IMR-90 (cell line): ENCODE measurements around the gene SLC66A3. TPM values are rescaled to one million over a fixed set of nuclear protein-coding genes. Genes with fewer than 3 reads are reported as not detected.

Experiments
- ATAC-seq: fragments of 200-7000 bp; cut with Tn5 transposase; 2 replicates; pipeline ENCODE4 v1.9.1; 2020; ENCODE audit warnings: low read depth, mild to moderate bottlenecking, moderate library complexity
- BruUV-seq: library from RNA; stranded (reverse); fragments of 400-500 nt; replicated peaks from 2 replicates; lab custom pipeline; 2021; lab: Mats Ljungman, UMichigan
- CTCF ChIA-PET: fragments of 300-600 bp; formaldehyde crosslinking; extraction: SDS; loops from one replicate; lab custom pipeline; 2021; ENCODE audit warnings: antibody characterized with exemption; lab: Yijun Ruan, JAX
- POLR2A ChIA-PET: fragments of 300-600 bp; sonication (Branson Sonifier 250); formaldehyde crosslinking; loops from one replicate; lab custom pipeline; 2022; ENCODE audit warnings: antibody characterized with exemption; ENCODE audit not compliant: unreplicated experiment; lab: Charles Lee
- DNase-seq: peaks from one replicate; pipeline ENCODE4 v3.0.0; 2013
- H2AFZ ChIP-seq: replicated peaks from 2 replicates; pipeline ENCODE3; 2013; ENCODE audit warnings: low read length, mild to moderate bottlenecking; ENCODE audit not compliant: poor library complexity
- H2AK5ac ChIP-seq: 2 replicates; pipeline ENCODE4 v1.6.1; 2013; ENCODE audit warnings: low read depth, low read length, inconsistent platforms
- H2AK9ac ChIP-seq: replicated peaks from 2 replicates; pipeline ENCODE3; 2013; ENCODE audit warnings: mild to moderate bottlenecking, low read depth, low read length, moderate library complexity; ENCODE audit not compliant: poor library complexity
- H2BK120ac ChIP-seq: 2 replicates; pipeline ENCODE4 v1.6.1; 2013; ENCODE audit warnings: low read depth, low read length, inconsistent platforms
- H2BK15ac ChIP-seq: 3 replicates; pipeline ENCODE4 v1.6.1; 2013; ENCODE audit warnings: low read depth, low read length, inconsistent platforms
- H2BK20ac ChIP-seq: 2 replicates; pipeline ENCODE4 v1.6.1; 2013; ENCODE audit warnings: low read depth, mild to moderate bottlenecking, inconsistent platforms, low read length, moderate library complexity
- H2BK5ac ChIP-seq: 2 replicates; pipeline ENCODE4 v1.6.1; 2013; ENCODE audit warnings: mild to moderate bottlenecking, low read depth, low read length, inconsistent platforms; ENCODE audit not compliant: poor library complexity, severe bottlenecking
- H3K14ac ChIP-seq: replicated peaks from 2 replicates; pipeline ENCODE4 v1.6.1; 2013; ENCODE audit warnings: low read depth, low read length, inconsistent platforms
- H3K18ac ChIP-seq: 2 replicates; pipeline ENCODE4 v1.6.1; 2013; ENCODE audit warnings: low read depth, low read length, control low read depth
- H3K23ac ChIP-seq: 2 replicates; pipeline ENCODE4 v1.6.1; 2013; ENCODE audit warnings: low read depth, low read length, inconsistent platforms
- H3K27ac ChIP-seq: 2 replicates; pipeline ENCODE4 v1.5.1; 2013; ENCODE audit warnings: mild to moderate bottlenecking, control low read depth, low read length; ENCODE audit not compliant: insufficient read depth
- H3K27me3 ChIP-seq: 2 replicates; pipeline ENCODE4 v1.6.1; 2013; ENCODE audit warnings: low read length; ENCODE audit not compliant: control insufficient read depth, insufficient read depth
- H3K36me3 ChIP-seq: 2 replicates; pipeline ENCODE4 v1.6.1; 2013; ENCODE audit warnings: low read length, mixed read lengths; ENCODE audit not compliant: control insufficient read depth, insufficient read depth
- H3K4ac ChIP-seq: 2 replicates; pipeline ENCODE4 v1.6.1; 2013; ENCODE audit warnings: low read depth, low read length, inconsistent platforms
- H3K4me1 ChIP-seq: 2 replicates; pipeline ENCODE4 v1.6.1; 2013; ENCODE audit warnings: low read length, mixed read lengths; ENCODE audit not compliant: control insufficient read depth, insufficient read depth
- H3K4me2 ChIP-seq: 2 replicates; pipeline ENCODE4 v1.6.1; 2013; ENCODE audit warnings: low read depth, mild to moderate bottlenecking, control low read depth, low read length, moderate library complexity
- H3K4me3 ChIP-seq: 2 replicates; pipeline ENCODE4 v1.5.1; 2013; ENCODE audit warnings: low read depth, mild to moderate bottlenecking, control low read depth, low read length, moderate library complexity; ENCODE audit not compliant: insufficient read depth
- H3K56ac ChIP-seq: 2 replicates; pipeline ENCODE4 v1.6.1; 2013; ENCODE audit warnings: low read length, inconsistent platforms; ENCODE audit not compliant: insufficient read depth; ENCODE audit errors: extremely low read depth
- H3K79me1 ChIP-seq, 2 experiments: 2 replicates each; pipeline ENCODE4 v1.6.1; 2013; ENCODE audit warnings: low read length in 2 of 2, inconsistent platforms in 1 of 2, low read depth in 1 of 2
- H3K9ac ChIP-seq: 2 replicates; pipeline ENCODE4 v1.6.1; 2013; ENCODE audit warnings: low read depth, low read length, control low read depth
- H3K9me1 ChIP-seq: 2 replicates; pipeline ENCODE4 v1.6.1; 2013; ENCODE audit warnings: low read length, inconsistent platforms; ENCODE audit not compliant: insufficient read depth
- H3K9me3 ChIP-seq: 2 replicates; pipeline ENCODE4 v1.6.1; 2013; ENCODE audit warnings: low read length; ENCODE audit not compliant: control insufficient read depth, insufficient read depth
- H4K20me1 ChIP-seq: 2 replicates; pipeline ENCODE4 v1.6.1; 2013; ENCODE audit warnings: low read length, inconsistent platforms; ENCODE audit not compliant: insufficient read depth
- H4K5ac ChIP-seq: 2 replicates; pipeline ENCODE4 v1.6.1; 2013; ENCODE audit warnings: mild to moderate bottlenecking, low read depth, low read length, control low read depth
- H4K8ac ChIP-seq, 2 experiments: 2 replicates each; pipeline ENCODE4 v1.6.1; 2013; ENCODE audit warnings: low read depth in 2 of 2, low read length in 2 of 2, control low read depth in 1 of 2, inconsistent platforms in 1 of 2
- H4K91ac ChIP-seq: 2 replicates; pipeline ENCODE4 v1.6.1; 2013; ENCODE audit warnings: low read depth, low read length, inconsistent platforms; ENCODE audit not compliant: insufficient read depth
- BHLHE40 ChIP-seq: fragments of 150-350 bp; IDR thresholded peaks from 2 replicates; pipeline ENCODE4 v1.6.1; 2016; ENCODE audit warnings: mild to moderate bottlenecking, low read depth, low read length
- CEBPB ChIP-seq: IDR thresholded peaks from 2 replicates; pipeline ENCODE4 v1.6.1; 2012; ENCODE audit warnings: low read depth, low read length, improper control_type of control experiment
- FOS ChIP-seq: fragments of 150-350 bp; IDR thresholded peaks from 2 replicates; pipeline ENCODE4 v1.6.1; 2016; ENCODE audit warnings: low read depth, low read length
- MAFK ChIP-seq: IDR thresholded peaks from 2 replicates; pipeline ENCODE4 v1.6.1; 2012; ENCODE audit warnings: low read depth, low read length, improper control_type of control experiment
- MAZ ChIP-seq: IDR thresholded peaks from 2 replicates; pipeline ENCODE4 v1.6.1; 2012; ENCODE audit warnings: low read depth, mild to moderate bottlenecking, low read length, improper control_type of control experiment, moderate library complexity, borderline replicate concordance
- MXI1 ChIP-seq: IDR thresholded peaks from 2 replicates; pipeline ENCODE4 v1.6.1; 2012; ENCODE audit warnings: low read depth, mild to moderate bottlenecking, low read length, moderate library complexity, borderline replicate concordance
- NFE2L2 ChIP-seq: fragments of 150-350 bp; IDR thresholded peaks from 2 replicates; pipeline ENCODE4 v1.6.1; 2016; ENCODE audit warnings: low read depth, mild to moderate bottlenecking, low read length
- POLR2A ChIP-seq: IDR thresholded peaks from 2 replicates; pipeline ENCODE4 v1.6.1; 2012; ENCODE audit warnings: mild to moderate bottlenecking, low read depth, low read length
- RAD21 ChIP-seq: IDR thresholded peaks from 2 replicates; pipeline ENCODE4 v1.6.1; 2012; ENCODE audit warnings: low read length, improper control_type of control experiment
- RCOR1 ChIP-seq: IDR thresholded peaks from 2 replicates; pipeline ENCODE4 v1.6.1; 2012; ENCODE audit warnings: mild to moderate bottlenecking, low read length, improper control_type of control experiment; ENCODE audit not compliant: insufficient replicate concordance
- RFX5 ChIP-seq: IDR thresholded peaks from 2 replicates; pipeline ENCODE4 v1.8.0; 2012; ENCODE audit warnings: low read depth, mild to moderate bottlenecking, low read length, moderate library complexity
- SMC3 ChIP-seq: fragments of 150-350 bp; IDR thresholded peaks from 2 replicates; pipeline ENCODE4 v1.6.1; 2016; ENCODE audit warnings: low read depth, mild to moderate bottlenecking, antibody characterized with exemption, low read length, moderate library complexity
- WGBS, 2 experiments: methylation state at CpG; one replicate each; pipeline versions ENCODE4 v1.1.5 to v1.1.7; 2013; ENCODE audit warnings: missing lambda C conversion rate in 2 of 2; ENCODE audit not compliant: insufficient read length in 1 of 2; ENCODE audit errors: extremely low coverage in 2 of 2; 5-methylcytosine and 5-hydroxymethylcytosine counted together
- dilution Hi-C: fragments of 300-500 bp; cut with HindIII; formaldehyde crosslinking; loops from one replicate; pipeline ENCODE4 v1.14.3; 2018; ENCODE audit warnings: low sequenced_read_pairs; ENCODE audit not compliant: unreplicated experiment
- in situ Hi-C: fragments of 300-500 bp; cut with MboI; formaldehyde crosslinking; loops from 3 replicates; pipeline ENCODE4 v1.14.3; 2019; ENCODE audit warnings: low sequenced_read_pairs, inconsistent platforms, mixed read lengths
- intact Hi-C: fragments of 100-400 bp; cut with micrococcal nuclease; formaldehyde crosslinking; loops from 2 replicates; pipeline ENCODE4 v1.10.0; 2022
- polyA plus RNA-seq, 3 experiments: library from polyadenylated mRNA; depleted of rRNA; stranded (reverse); fragments of >200 nt; gene quantifications; 2 replicates each; pipeline ENCODE4 v1.2.3, GENCODE V29; 2012; ENCODE audit warnings: low replicate concordance in 1 of 3
- total RNA-seq: library from RNA; depleted of rRNA; stranded (reverse); fragments of >200 nt; gene quantifications from 2 replicates; pipeline ENCODE4 v1.2.3, GENCODE V29; 2012
- TF ChIP-seq, protein P1 (sequence below): conservative IDR thresholded peaks from 2 replicates; pipeline ENCODE4 v1.5.1; 2012; ENCODE audit warnings: mild to moderate bottlenecking, low read depth, low read length, improper control_type of control experiment
- TF ChIP-seq, protein P2 (sequence below): fragments of 150-350 bp; IDR thresholded peaks from 2 replicates; pipeline ENCODE4 v1.6.1; 2017; ENCODE audit warnings: mild to moderate bottlenecking, antibody characterized with exemption, low read length, low read depth
- TF ChIP-seq, protein P3 (sequence below): fragments of 150-350 bp; IDR thresholded peaks from 2 replicates; pipeline ENCODE4 v1.6.1; 2016; ENCODE audit warnings: low read depth, mild to moderate bottlenecking, low read length, moderate library complexity, borderline replicate concordance

SLC66A3 gene
- total and polyA plus RNA-seq, 2 of the 4 experiments (the other 2 are of a cell fraction): 18.1 to 25.2 TPM

GRCh38 chr2:11179196-11179595, 23.9 kb downstream of the SLC66A3 start:
- TF ChIP-seq RAD21 (no peak), MXI1 (no peak), SMC3 (no peak), CEBPB (no peak), FOS (no peak), NFE2L2 (no peak), RFX5 (no peak), POLR2A (no peak), RCOR1 (no peak), MAFK (no peak), BHLHE40 (no peak), MAZ (no peak)
- TF ChIP-seq, protein P1, sequence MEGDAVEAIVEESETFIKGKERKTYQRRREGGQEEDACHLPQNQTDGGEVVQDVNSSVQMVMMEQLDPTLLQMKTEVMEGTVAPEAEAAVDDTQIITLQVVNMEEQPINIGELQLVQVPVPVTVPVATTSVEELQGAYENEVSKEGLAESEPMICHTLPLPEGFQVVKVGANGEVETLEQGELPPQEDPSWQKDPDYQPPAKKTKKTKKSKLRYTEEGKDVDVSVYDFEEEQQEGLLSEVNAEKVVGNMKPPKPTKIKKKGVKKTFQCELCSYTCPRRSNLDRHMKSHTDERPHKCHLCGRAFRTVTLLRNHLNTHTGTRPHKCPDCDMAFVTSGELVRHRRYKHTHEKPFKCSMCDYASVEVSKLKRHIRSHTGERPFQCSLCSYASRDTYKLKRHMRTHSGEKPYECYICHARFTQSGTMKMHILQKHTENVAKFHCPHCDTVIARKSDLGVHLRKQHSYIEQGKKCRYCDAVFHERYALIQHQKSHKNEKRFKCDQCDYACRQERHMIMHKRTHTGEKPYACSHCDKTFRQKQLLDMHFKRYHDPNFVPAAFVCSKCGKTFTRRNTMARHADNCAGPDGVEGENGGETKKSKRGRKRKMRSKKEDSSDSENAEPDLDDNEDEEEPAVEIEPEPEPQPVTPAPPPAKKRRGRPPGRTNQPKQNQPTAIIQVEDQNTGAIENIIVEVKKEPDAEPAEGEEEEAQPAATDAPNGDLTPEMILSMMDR: no peak
- TF ChIP-seq, protein P2, sequence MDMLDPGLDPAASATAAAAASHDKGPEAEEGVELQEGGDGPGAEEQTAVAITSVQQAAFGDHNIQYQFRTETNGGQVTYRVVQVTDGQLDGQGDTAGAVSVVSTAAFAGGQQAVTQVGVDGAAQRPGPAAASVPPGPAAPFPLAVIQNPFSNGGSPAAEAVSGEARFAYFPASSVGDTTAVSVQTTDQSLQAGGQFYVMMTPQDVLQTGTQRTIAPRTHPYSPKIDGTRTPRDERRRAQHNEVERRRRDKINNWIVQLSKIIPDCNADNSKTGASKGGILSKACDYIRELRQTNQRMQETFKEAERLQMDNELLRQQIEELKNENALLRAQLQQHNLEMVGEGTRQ: no peak
- TF ChIP-seq, protein P3, sequence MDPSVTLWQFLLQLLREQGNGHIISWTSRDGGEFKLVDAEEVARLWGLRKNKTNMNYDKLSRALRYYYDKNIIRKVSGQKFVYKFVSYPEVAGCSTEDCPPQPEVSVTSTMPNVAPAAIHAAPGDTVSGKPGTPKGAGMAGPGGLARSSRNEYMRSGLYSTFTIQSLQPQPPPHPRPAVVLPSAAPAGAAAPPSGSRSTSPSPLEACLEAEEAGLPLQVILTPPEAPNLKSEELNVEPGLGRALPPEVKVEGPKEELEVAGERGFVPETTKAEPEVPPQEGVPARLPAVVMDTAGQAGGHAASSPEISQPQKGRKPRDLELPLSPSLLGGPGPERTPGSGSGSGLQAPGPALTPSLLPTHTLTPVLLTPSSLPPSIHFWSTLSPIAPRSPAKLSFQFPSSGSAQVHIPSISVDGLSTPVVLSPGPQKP: no peak
- peaks cover 6% of the 10 kb centered on the region for H3K4me1 ChIP-seq
- no peak overlapping the region for H2AFZ ChIP-seq
- no peak overlapping the region for H3K14ac ChIP-seq
- H2AK9ac ChIP-seq: no peak overlapping the region
- peaks cover 5% of the 10 kb centered on the region for H3K36me3 ChIP-seq
- in situ Hi-C loops: no loop called here
- no peaks in the 10 kb centered on the region for H3K9me3 ChIP-seq
- no peak overlapping the region for H3K56ac ChIP-seq
- no peak overlapping the region for H3K23ac ChIP-seq
- 80% methylated on average over 1 of the region's 4 CpGs; no CpG with 5 or more reads in 1 of the 2 experiments for WGBS, 2 experiments
- dilution Hi-C loops: no loop called here
- H2AK5ac ChIP-seq: no peak overlapping the region
- no peak overlapping the region for H2BK20ac ChIP-seq
- no peak overlapping the region for H3K4me2 ChIP-seq
- H4K5ac ChIP-seq: no peak overlapping the region
- H4K8ac ChIP-seq: no peak overlapping the region
- no peak overlapping the region for H3K4me3 ChIP-seq
- no peak for ATAC-seq
- H3K27ac ChIP-seq: no peak overlapping the region
- no peak overlapping the region for H4K91ac ChIP-seq
- CTCF ChIA-PET: no interaction called here
- no peak overlapping the region for H3K4ac ChIP-seq
- H3K27me3 ChIP-seq: no peaks in the 10 kb centered on the region
- no peak overlapping the region for H2BK120ac ChIP-seq
- DNase-seq: no peak
- peaks cover 3% of the 10 kb centered on the region; the same call in 1 of the 2 replicates for H3K9me1 ChIP-seq
- H4K20me1 ChIP-seq: peaks cover 3% of the 10 kb centered on the region; the same call in 1 of the 2 replicates
- BruUV-seq: no TSS peak
- no peak overlapping the region for H3K18ac ChIP-seq
- POLR2A ChIA-PET: no interaction called here
- H3K79me1 ChIP-seq: peaks cover 0 to 7% of the 10 kb centered on the region in 2 experiments; a peak in 2 of 4 replicates
- intact Hi-C loops: no loop called here
- no peak overlapping the region for H2BK15ac ChIP-seq
- no peak overlapping the region for H2BK5ac ChIP-seq
- H3K9ac ChIP-seq: no peak overlapping the region
